ENCODE results near the gene ZNF185.

ZNF185 gene

DNA sequence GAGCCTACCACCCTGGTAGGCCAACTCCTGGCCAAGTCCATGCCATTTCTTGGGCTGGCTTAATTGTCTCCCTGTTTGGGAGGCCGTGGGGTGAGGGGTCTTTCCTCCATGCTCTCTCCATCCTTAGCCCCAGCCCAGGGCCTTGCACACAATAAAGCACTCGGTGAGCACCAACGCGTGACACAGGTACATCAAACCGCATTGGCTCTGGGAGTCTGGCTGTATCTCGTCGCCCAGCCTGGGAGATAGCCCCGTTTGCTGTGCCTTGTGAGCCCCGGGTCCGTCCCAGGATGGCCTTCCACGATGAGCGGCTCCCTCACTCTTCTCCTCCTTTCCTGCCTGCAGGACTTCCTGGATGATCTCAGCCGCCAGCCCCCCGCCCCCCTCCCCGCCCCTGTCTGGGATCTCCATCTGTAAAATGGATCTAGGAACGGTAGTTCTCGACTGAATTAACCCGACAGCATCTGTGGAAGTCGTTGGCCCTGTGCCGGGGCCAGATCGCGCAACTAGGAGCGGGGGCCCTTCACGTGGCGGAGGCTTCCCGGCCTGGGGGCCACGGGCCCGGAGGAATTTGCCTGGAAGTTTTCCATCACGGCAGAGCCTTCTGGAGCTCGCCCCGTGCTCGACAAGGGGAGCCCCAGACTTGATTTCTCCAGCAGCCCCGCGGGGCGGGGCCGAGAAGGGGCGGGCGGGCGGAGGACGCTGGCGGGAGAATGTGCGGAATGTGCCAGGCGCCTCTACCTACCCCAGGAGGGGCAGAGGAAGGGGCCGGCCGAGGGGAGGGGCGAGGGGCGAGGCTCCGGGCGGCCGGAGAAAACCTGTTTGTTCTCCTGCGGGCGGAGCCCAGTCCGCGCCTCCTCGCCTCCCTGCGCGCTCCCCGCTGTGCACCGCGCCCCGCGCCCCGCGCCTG is at the start of gene ZNF185:
ZNF185 (plus strand) TSS at position 846 of the 910 bp plus-strand sequence. CDS start 16,423 bp downstream, outside the sequence.
- no peak for DNase-seq

GRCh38 chrX:152850465-152850864 is 47.4 kb upstream of the ZNF185 start:
- no peak for DNase-seq

DNA sequence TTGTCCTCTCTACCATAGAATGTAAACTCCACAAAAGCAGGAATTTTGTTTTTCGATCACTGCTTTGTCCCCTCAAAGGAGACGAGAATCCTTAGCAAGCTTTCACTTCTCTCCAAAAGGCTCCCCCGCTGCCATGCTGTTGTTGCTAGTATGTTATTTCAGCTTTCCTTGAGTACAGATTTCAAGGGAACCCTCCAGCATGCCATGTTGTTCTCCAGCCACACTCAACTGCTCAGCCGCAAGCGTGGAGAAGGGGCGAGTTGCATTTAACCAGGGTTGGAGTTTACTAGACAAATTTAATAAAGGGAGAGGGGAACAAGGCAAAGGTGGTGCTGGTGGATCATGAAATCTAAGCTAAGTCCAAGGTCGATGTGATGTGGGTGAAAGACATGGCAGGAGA is 43.9 kb upstream of the ZNF185 start:
- no peak for DNase-seq

DNA sequence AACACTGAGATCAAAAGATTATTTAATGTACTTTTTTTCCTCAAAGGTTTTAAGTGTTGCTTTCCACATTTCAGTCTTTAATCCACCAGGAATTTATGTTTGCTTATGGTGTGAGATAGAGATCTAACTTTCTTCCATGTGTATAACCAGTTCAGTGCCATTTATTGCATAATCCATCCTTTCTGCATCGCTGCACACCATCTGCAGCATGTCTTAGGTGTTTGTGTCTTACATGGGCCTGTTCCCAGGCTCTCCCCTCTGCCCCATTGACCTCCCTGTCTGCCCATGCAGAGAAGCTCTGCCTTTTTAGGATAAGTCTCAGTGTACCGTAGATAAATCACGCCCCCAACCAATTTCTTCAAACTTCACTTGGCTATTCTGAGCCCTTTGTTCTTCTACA is 36.8 kb upstream of the ZNF185 start:
- no peak for DNase-seq

GRCh38 chrX:152861826-152862225 is 36.0 kb upstream of the ZNF185 start:
- no peak for DNase-seq

DNA sequence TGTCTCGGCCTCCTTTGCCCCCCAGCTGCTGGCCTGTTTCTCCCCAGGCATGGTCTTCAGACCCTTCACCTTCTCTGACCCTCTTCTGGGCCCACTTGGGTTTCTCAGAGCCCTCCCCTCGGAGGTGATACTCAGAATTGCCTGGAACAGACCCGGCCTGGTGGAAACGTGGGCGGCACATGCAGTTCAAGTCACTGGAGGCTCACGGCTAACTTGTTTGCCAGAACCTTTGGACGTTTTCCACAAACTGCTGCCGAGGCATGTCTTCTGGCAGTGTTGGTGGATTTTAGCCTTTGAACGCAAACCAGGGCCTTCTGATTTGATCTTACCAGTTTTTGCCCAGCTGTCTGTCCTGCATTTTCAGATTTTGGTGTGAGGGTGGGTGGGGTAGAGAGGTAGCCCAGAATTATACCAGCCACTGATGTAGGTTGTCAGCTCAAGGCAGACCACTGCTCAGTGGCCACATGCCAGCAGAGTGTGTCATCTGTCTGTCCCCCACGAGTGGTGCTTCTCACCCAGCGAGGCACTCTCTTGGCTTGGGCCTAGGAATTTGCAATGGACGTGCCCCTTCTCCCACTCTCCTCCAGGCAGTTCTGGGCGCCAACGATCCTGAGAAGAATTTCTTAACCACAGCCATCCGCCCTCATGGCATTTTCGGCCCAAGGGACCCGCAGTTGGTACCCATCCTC is 32.5 kb upstream of the ZNF185 start:
- no peak for DNase-seq

GRCh38 chrX:152866386-152866785 is 31.5 kb upstream of the ZNF185 start:
- DNase-seq: no peak

GRCh38 chrX:152869972-152870371 is 27.9 kb upstream of the ZNF185 start:
- no peak for DNase-seq

DNA sequence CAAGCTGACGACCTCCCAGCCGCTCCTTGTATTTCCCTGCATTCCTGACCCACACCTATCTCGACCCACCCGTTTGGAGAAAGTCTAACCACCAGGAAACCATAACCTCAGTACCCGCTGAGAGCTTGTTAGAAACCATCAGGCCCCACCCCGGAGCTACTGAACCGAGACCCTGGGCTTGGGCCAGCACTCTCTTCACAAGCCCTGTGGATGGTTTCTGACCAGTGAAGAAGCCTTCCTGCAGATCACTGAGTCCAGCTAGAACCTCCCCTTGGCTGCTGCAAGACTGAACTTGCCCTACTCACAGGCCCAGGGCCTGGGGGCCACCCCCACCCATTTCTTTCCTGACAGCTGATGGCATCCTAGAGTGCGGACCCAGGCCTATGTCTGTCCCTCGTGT is 26.6 kb upstream of the ZNF185 start:
- no peak for DNase-seq

DNA sequence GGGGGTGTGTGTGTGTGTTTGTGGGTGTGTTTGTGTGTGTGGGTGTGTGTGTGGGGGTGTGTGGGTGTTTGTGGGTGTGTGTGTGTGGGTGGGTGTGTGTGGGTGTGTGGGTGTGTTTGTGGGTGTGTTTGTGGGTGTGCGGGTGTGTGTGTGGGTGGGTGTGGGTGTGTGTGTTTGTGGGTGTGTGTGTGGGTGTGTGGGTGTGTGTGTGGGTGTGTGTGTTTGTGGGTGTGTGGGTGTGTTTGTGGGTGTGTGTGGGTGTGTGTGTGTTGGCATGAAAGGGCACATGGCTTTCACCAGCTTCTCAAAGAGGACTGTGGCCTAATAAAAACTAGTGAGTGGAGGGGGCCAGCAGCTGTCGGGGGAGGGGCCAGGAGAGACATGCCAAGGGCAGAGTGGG is 25.3 kb upstream of the ZNF185 start:
- DNase-seq: no peak

GRCh38 chrX:152873361-152873760 is 24.5 kb upstream of the ZNF185 start:
- DNase-seq: no peak

- no peak for DNase-seq
Measured at GRCh38 chrX:152876931-152877840, 20.7 kb upstream of the ZNF185 start.

DNA sequence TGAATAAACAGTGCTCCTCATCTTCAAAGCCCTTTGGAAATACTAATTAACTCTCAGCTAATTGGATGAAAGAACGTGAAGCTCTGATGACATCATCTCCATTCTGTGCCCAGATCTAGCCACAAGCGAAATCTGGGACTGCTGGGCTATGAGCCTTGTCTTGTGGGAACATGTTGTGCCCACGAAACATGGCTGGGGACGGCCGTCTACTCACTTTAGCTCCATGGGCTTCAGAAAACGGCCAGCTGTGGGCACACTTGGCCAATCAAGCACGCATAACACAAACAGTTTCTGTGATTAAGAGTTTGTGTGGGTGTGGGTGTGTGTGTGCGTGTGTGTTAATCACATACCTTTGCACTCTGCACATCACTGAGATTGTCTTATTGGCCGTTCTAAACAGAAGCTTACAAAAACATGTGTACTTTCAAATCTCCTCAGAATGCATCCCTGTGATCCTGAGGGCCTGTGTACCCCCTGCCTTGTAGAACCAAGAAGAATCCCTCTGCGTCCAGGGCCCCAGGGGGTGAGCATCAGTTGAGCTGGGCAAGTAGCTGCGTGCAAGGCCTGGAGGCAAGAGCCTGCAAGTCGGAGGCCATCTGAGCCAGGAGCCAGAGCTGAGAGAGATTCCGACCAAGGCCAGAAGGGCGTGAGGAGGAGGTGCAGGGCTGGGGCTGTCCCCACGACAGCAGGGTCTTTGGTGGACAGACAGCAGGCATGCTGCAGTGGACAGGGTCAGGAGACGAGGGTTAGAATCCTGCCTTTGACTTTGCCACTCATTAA is 18.7 kb upstream of the ZNF185 start:
- DNase-seq: no peak

DNA sequence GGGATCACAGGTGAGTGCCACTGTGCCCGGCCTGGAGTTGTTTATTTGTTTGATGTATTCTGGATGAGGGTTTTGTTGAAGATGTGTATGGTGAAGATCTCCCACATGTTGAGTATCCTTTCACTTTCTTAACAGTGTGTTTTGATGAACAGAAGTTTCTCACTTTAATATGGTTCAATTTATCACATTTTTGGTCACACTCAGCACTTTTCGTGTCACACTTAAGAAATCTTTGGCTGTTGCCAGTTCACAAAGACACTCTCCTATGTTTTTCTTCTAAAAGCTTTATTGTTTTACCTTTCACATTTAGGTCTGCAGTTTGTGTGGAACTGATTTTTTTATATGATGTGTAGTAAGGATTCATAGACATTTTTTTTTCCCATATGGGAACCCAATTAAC is 16.6 kb upstream of the ZNF185 start:
- no peak for DNase-seq

- no peak for DNase-seq
Measured at GRCh38 chrX:152884171-152884570, 13.7 kb upstream of the ZNF185 start.

DNA sequence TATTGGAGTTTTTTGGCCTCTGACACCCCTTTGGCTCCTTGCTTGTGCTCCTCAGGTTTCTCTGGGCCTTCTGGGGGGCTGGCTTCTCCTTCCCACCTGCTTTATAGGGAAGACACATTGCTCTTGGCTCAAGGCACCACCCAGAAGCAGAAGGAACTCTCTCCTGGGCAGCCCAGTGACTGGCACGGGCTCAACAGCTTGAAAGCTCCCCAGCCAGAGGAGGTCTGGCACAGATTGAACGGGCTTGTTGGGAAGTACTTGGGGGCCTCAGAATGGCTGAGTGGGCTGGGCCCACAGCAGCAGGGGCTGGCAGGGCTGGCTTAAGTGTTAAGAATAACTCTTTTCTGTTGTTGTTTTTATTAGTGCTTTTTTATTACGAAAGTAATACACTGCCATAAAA is 11.2 kb upstream of the ZNF185 start:
- DNase-seq: no peak

DNA sequence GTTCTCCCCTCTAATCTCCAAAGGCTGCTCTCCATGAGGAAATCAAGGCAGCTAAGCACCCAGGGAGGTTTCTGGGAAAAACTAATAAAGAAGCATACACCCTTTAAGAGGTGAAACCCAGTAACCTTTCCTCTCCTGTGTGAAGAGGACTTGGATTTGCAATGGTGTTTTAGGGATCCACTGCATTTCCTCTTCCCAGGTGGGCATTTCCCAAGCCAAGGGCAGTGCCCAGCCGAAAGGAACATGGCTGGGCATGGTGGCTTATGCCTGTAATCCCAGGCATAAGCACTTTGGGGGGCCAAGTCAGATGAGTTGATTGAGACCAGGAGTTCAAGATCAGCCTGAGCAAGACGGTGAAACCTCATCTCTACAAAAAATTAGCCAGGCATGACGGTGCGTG is 5.4 kb upstream of the ZNF185 start:
- DNase-seq: no peak

- no peak for DNase-seq
Measured at GRCh38 chrX:152892999-152893891, 4.6 kb upstream of the ZNF185 start.

- no peak for DNase-seq
Measured at GRCh38 chrX:152893980-152894610, 3.8 kb upstream of the ZNF185 start.

DNA sequence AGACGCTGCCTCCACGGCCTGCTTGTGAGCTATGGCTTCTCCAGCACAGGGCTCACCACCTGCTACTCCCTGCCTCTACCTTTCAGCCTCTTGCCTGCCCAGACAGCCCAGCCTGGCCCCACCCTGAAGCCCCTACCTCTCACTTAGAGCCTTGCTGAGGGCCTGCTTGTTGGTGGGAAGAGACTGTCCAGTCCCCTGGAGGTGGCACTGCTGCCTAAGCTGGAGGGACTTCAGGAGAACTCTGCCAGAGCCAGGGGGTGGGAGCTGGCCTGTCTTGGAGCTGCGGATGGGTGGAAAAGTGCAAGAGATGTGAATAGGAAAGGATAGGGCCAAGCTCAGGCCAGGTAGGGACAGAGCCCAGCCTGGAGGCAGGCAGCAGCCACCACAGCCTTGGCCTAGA is 2.7 kb upstream of the ZNF185 start:
- DNase-seq: no peak

Measured in NCI-H446 treated with DMSO at 0.1 percent for 48 hours (cell line).